H1 (cell line): ENCODE data around the gene CMIP.

Experiments used
- CBX8 ChIP-seq: fragments of 300-800, 300-1000 bp; sonication (generic); IDR thresholded peaks from 2 replicates; pipeline ENCODE4 v1.7.1; 2016; ENCODE audit warnings: low read depth, low read length, borderline replicate concordance
- CHD2 ChIP-seq: IDR thresholded peaks from 2 replicates; pipeline ENCODE4 v1.6.1; 2012; ENCODE audit warnings: low read length, improper control_type of control experiment
- CTCF ChIP-seq, 3 experiments: IDR thresholded peaks; 1 replicate in 2 of 3; 2 replicates in 1 of 3; pipeline versions ENCODE4 v1.5.1 to v1.6.1; 2011; ENCODE audit warnings: low read length in 3 of 3, mild to moderate bottlenecking in 3 of 3, inconsistent platforms in 2 of 3, low read depth in 1 of 3, moderate library complexity in 1 of 3; ENCODE audit not compliant: insufficient read depth in 1 of 3; ENCODE audit errors: control extremely low read depth in 1 of 3
- GTF2F1 ChIP-seq: IDR thresholded peaks from 2 replicates; pipeline ENCODE4 v1.6.1; 2012; ENCODE audit warnings: low read depth, low read length, improper control_type of control experiment, borderline replicate concordance
- POLR2A ChIP-seq, 2 experiments: IDR thresholded peaks; 1 replicate in 1 of 2; 2 replicates in 1 of 2; pipeline ENCODE4 v1.6.1; 2011; ENCODE audit warnings: low read depth in 2 of 2, low read length in 2 of 2, mild to moderate bottlenecking in 2 of 2; ENCODE audit errors: control extremely low read depth in 1 of 2
- SAP30 ChIP-seq: fragments of 300-600 bp; sonication (generic); IDR thresholded peaks from 2 replicates; pipeline ENCODE4 v1.7.1; 2012; ENCODE audit warnings: low read length, moderate library complexity, mild to moderate bottlenecking, inconsistent platforms; ENCODE audit not compliant: insufficient read depth, insufficient replicate concordance
- SIN3A ChIP-seq, 2 experiments: IDR thresholded peaks in 1 of 2; conservative IDR thresholded peaks in 1 of 2; 2 replicates each; pipeline ENCODE4 v1.6.1; 2011 to 2012; ENCODE audit warnings: low read length in 2 of 2, improper control_type of control experiment in 1 of 2, low read depth in 1 of 2, mild to moderate bottlenecking in 1 of 2
- USF2 ChIP-seq: IDR thresholded peaks from 2 replicates; pipeline ENCODE4 v1.6.1; 2011; ENCODE audit warnings: low read length, improper control_type of control experiment
- YY1 ChIP-seq: IDR thresholded peaks from 2 replicates; pipeline ENCODE4 v1.6.1; 2011; ENCODE audit warnings: low read depth, mild to moderate bottlenecking, low read length

- no peak for TF ChIP-seq CTCF (IDR thresholded peaks at IDR 0.05; ENCODE audit: control extremely low read depth in 1 of 3, insufficient read depth in 1 of 3, low read depth in 1 of 3, low read length in 3 of 3)
- TF ChIP-seq SIN3A (conservative IDR thresholded peaks at IDR 0.05 in 1 of 2, IDR thresholded peaks at IDR 0.05 in 1 of 2; ENCODE audit: low read depth in 1 of 2, low read length in 2 of 2) = no peak
- no peak for TF ChIP-seq CBX8
- TF ChIP-seq SAP30 = no peak
- no peak for TF ChIP-seq USF2
- no peak for TF ChIP-seq YY1
- no peak for TF ChIP-seq POLR2A (IDR thresholded peaks at IDR 0.05; ENCODE audit: control extremely low read depth in 1 of 2, low read depth in 2 of 2, low read length in 2 of 2)
- no peak for TF ChIP-seq CHD2
- TF ChIP-seq GTF2F1 = no peak
These were observed 172.4 kb downstream of the CMIP start for GRCh38 chr16:81617021-81617346.
